Measurements from ENCODE around the gene SYNC. TPM values are rescaled to one million over a fixed set of nuclear protein-coding genes. Genes with fewer than 3 reads are reported as not detected.

Gene SYNC
- total and polyA plus RNA-seq, 2 donors (not counting 3 experiments of a cell fraction or from before 2014, with no cell fraction given): 3.5 to 9.4 TPM

DNA sequence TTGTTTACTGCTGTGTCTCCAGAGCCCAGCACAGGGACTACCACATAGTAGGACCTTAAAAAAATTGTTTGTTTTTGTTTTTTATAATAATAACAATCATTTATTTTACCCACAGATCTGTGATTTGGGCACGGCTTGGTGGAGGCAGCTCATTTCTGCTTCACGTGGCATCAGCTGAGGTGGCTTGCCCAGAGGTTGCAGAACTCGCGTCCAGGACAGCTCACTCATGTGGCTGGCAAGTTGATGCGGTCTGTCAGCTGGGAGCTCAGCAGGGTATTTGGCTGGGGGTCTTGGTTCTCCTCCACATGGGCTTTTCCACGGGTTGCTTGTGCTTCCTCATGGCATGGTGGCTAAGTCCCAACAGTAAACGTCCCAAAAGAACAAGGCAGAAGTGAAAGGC, 2.9 kb upstream of the SYNC start:
- no peak overlapping the region for H3K4me3 ChIP-seq (replicated peaks in 1 of 3; ENCODE audit: insufficient read depth in 1 of 3, low read depth in 1 of 3, low read length in 3 of 3)
- H3K9ac ChIP-seq (replicated peaks; ENCODE audit: extremely low read depth, insufficient read depth, low read length): no peak overlapping the region
- DNase-seq (ENCODE audit: low read depth, low spot score) (no peak), FAIRE-seq (no peak)
- no peaks in the 10 kb centered on the region for H4K20me1 ChIP-seq (replicated peaks; ENCODE audit: control insufficient read depth, extremely low read depth, insufficient read depth, low read length)
- no peaks in the 10 kb centered on the region for H3K9me3 ChIP-seq (replicated peaks; ENCODE audit: control insufficient read depth, insufficient read depth, low read length)
- peaks cover 11% of the 10 kb centered on the region for H3K4me1 ChIP-seq (ENCODE audit: control insufficient read depth, extremely low read depth, insufficient read depth, low read length)
- dilution Hi-C loops (cut with MboI; ENCODE audit: extremely low pct_ligation_motif_present, low sequenced_read_pairs): no loop called here
- ChIA-PET CTCF (interaction anchor here (0.9 to 3.1 kb wide), 8 partner anchors 8 to 381 kb away, joined by 3 to 21 read pairs (median 4); no protein-coding TSS in a partner anchor), POLR2A (no interaction called here)
- no peaks in the 10 kb centered on the region for H3K36me3 ChIP-seq (ENCODE audit: control insufficient read depth in 2 of 2, extremely low read depth in 1 of 2, insufficient read depth in 2 of 2, low read length in 2 of 2)
- no peaks in the 10 kb centered on the region for H3K79me2 ChIP-seq (ENCODE audit: control insufficient read depth, insufficient read depth, low read length)
- no peak overlapping the region for H2AFZ ChIP-seq (ENCODE audit: low read depth, low read length)
- no peaks in the 10 kb centered on the region for H3K27me3 ChIP-seq (ENCODE audit: control insufficient read depth in 2 of 2, insufficient read depth in 2 of 2, low read length in 2 of 2)
- no peaks in the 10 kb centered on the region for H3K9me1 ChIP-seq (replicated peaks; ENCODE audit: control insufficient read depth, extremely low read depth, insufficient read depth, low read length)
- BruUV-seq (replicated peaks): no TSS peak
- intact Hi-C loops (cut with micrococcal nuclease): no loop called here
- H3K27ac ChIP-seq (ENCODE audit: insufficient read depth, low read depth, low read length): no peak overlapping the region
- H3K4me2 ChIP-seq (ENCODE audit: insufficient read depth, low read length): no peak overlapping the region
- no peak for TF ChIP-seq POLR2A (IDR thresholded peaks at IDR 0.05; ENCODE audit: low read depth, low read length)
- no peak for TF ChIP-seq CTCF (IDR thresholded peaks at IDR 0.05; ENCODE audit: extremely low read depth in 1 of 2, insufficient read depth in 1 of 2, low read depth in 1 of 2, low read length in 2 of 2)
- no peak for TF ChIP-seq POLR2AphosphoS5 (IDR thresholded peaks at IDR 0.05; ENCODE audit: insufficient read depth, low read depth, low read length)
- no peak for TF ChIP-seq MYC (IDR thresholded peaks at IDR 0.05; ENCODE audit: low read depth, low read length)
- TF ChIP-seq JUN (IDR thresholded peaks at IDR 0.05; ENCODE audit: borderline replicate concordance, insufficient read depth, insufficient read length, low read depth): no peak
- no peak for TF ChIP-seq FOS (IDR thresholded peaks at IDR 0.05; ENCODE audit: borderline replicate concordance, insufficient read depth, low read length)
- TF ChIP-seq MAX (IDR thresholded peaks at IDR 0.05; ENCODE audit: insufficient read depth, insufficient read length): no peak
- TF ChIP-seq GATA2 (IDR thresholded peaks at IDR 0.05; ENCODE audit: insufficient read depth, insufficient read length, low read depth, low read length): no peak
- TF ChIP-seq EZH2 (IDR thresholded peaks at IDR 0.05; ENCODE audit: borderline replicate concordance, low read depth, low read length, severe bottlenecking): no peak
